ENCODE results near the gene TENM4.

The TENM4 gene

DNA sequence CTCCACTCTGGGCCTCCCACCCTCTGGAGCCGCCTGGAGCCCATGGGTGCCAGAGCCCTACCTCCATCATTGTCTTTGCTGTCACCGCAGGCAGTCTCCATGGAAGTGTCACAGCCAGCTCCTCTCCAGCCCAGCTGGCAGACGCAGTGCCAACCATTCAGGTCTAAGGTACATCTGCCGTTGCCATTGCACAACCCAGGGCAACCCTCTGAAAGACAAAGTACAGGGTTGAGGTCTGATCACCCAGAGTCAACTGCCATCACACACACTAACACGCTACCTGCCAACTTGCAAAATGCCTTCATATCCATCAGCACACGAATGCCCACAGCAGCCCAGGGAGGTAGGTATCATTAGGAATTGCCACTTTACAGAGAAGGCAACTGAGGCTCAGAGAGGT, 669.9 kb downstream of the TENM4 start:
- DNase-seq (ENCODE audit: low read depth in 2 of 2, low spot score in 1 of 2), result no peak

DNA sequence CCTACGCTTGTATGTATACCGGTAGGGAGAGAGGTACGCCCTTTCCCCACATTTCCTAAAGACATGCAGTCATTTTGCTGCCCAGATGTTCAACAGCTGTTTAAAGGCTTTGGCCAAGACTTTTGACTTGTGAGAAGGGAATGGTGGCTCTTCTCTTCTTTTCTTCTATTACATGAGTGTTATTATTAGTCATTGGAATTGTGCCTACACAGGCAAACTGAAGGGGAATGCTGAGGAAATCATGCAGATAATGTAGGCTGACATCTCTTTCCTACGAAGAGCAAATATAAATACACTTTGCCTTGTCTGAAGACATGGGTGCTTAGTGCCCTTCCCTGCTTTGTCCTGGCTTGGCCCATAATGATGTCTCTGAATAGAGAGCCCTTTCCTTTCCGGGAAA, 671.9 kb downstream of the TENM4 start:
- no peak for DNase-seq (ENCODE audit: low read depth in 2 of 2, low spot score in 1 of 2)

DNA sequence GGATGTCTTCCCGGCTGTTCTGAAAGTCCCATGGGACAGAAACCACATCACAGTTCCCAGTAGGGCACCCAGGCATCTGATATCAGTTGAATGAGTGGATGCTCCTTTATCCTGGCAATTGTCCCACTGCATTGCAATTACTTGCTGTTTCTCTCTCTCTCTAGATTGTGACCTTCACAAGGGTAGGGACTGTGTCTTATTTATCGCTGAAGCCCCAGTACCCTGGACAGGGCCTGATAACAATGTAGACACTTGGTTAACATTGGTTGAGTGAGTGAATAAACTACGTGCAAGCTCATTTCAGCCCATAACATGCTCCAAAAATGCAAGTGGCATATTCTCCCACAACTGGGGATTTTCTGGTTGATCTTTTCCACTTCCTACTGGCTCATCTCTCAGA, 672.5 kb downstream of the TENM4 start:
- no peak for DNase-seq (ENCODE audit: low read depth in 2 of 2, low spot score in 1 of 2)

DNA sequence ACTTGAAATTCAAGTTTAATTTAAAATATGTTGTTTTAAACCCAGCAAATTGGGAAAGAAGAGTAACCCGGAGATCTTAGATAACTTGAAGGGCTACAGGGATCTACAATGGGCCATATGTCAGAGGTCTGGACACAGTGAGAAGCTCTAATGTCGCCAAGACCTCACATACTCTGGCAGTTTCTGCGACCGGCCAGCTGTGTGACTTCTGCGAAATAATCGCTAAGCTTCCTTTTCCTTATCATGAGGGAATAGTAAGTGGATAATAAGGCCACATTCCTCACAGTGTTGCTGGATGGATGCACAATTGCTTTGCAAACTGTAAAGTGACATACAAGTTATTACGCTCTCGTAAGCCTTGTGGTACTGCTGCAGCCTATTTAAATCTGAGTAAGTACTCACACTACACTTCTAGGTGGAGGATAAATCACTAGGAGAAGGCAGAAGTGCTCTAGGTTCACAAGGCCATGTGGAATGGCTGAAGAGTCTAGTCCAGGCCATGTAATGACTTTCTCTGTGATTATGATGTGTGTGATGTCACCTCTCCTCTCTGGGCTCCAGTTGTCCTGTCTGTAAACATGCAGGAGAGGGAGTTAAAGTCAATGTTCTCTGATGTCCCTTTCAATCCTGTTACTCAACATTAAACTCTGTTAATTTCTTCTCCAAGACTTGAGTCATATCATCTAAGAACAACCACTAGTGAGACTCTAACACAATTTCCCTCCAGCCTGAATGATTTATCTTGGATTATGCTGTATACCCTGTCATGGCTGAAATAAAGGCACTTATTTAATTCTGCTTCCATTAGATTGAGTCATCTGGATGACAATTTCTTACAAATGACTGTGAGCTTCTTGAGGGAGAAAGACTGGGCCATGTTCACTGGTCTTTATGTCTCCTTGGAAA, 673.5 kb downstream of the TENM4 start:
- no peak for DNase-seq (ENCODE audit: low read depth in 2 of 2, low spot score in 1 of 2)

- no peak for DNase-seq (ENCODE audit: low read depth in 2 of 2, low spot score in 1 of 2)
These were observed 675.9 kb downstream of the TENM4 start for GRCh38 chr11:78764946-78765345.

DNA sequence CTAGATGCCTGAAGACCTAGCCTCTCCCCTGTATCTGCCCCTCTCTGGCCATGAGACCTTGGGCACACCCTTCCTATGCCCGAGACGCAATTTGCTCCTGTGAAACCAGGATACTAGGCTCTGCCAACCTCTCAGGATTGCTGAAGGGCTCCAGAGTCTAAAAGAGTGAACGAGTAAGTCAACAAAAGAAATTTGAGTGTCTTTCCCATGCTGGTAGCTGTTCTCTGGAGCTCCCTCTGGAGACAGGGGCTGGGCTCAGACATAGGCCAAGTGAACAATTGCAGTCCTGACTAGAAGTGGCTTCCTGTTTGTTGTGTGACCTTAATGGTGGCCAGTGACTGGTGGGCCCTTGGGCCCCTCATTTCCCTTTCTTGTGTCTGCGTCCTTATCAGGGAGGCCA, 677.2 kb downstream of the TENM4 start:
- DNase-seq (ENCODE audit: low read depth in 2 of 2, low spot score in 1 of 2), result no peak

- no peak for DNase-seq (ENCODE audit: low read depth in 2 of 2, low spot score in 1 of 2)
These were observed 678.7 kb downstream of the TENM4 start for GRCh38 chr11:78762105-78762504.

- no peak for DNase-seq (ENCODE audit: low read depth in 2 of 2, low spot score in 1 of 2)
These were observed 681.8 kb downstream of the TENM4 start for GRCh38 chr11:78759071-78759470.

DNA sequence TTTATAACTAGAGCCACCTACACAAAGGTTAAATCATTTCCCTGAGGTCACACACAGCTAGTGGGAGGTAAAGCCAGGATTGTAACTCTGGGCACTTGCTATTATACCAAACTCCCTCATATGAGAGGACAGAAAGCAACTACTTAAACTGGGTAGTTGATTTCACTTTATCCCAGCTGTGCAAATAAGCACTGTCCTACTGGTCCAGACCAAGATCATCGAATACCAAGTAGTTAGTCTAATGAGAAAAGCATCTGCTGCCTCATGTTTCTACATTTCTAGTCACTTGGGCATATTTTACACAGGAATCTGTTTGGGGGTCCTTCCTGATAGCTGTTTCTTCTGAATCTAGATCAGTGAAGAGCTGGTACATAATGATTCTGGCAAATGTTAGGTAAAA, 687.5 kb downstream of the TENM4 start:
- no peak for DNase-seq (ENCODE audit: low read depth in 2 of 2, low spot score in 1 of 2)

GRCh38 chr11:78752494-78752893, 688.3 kb downstream of the TENM4 start:
- DNase-seq (ENCODE audit: low read depth in 2 of 2, low spot score in 1 of 2), result no peak

DNA sequence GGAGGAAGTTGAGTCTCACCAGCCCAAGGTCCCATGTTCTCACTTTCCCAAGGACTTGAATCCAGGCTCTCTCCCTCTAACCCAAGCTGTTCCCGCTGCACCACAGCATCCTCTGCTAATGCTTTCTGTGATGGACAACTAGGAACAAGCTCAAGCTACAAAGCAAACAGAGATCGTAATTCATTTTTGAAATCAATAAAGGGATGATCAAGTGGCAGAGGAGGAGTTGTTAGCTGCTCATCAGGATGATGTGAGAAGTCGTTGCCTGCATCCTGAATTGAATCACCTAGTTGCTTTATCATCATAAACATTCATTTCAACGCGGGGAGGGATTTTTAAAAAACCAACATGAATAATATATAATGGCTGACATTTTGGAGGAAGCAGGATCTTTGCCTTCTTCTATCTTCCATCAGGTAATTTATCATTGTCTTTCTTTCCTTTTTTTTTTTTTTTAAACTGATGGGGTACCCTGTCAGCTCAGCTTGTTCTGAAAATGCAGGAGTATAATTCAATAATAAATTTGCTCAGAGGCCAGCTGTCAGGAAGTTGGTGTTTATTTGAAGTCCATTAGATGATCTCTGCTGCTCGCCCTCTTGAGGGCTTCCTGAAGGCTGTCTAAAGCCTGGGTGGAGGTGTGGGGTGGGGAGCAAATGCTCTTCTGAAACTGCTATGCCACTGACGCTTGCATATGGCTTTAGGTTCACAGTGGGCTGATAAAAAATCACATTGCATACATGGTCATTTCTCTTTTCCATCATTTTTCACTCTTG, 691.7 kb downstream of the TENM4 start:
- DNase-seq (ENCODE audit: low read depth in 2 of 2, low spot score in 1 of 2), result no peak

DNA sequence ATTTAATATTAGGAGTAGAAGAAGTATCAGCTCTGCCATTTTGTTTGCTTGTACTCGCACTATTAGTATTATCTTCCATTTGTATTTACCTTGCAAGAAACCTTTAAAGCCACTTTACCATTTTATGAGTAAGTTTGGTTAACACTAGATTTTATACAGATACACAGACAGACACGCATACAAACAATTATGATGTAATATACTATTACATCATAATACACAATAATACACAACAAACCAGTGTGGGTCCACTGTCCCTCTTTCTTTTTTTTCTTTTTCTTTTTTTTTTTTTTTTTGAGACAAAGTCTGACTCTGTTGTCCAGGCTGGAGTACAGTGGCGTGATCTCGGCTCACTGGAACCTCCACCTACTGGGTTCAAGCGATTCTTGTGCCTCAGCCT, 695.9 kb downstream of the TENM4 start:
- DNase-seq (ENCODE audit: low read depth in 2 of 2, low spot score in 1 of 2), result no peak

DNA sequence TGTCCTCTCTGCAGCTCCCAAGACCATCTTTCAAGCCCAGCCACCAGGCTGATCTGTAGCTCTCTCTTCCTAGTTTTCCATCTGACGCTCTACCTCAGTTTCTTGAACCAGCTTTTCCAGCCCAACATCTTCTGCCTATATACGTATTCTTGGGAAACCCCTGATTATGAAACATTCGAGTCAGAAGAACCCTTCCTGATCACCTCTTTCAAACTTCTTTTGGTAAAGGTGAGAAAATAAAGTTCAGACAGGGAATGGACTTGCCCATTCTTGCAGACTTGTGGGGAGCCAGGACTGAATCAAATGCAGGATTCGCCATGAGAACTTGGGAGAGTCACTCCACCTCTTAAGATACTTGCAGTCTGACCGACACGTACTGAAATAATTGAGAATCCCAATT, 696.6 kb downstream of the TENM4 start:
- no peak for DNase-seq (ENCODE audit: low read depth in 2 of 2, low spot score in 1 of 2)

DNA sequence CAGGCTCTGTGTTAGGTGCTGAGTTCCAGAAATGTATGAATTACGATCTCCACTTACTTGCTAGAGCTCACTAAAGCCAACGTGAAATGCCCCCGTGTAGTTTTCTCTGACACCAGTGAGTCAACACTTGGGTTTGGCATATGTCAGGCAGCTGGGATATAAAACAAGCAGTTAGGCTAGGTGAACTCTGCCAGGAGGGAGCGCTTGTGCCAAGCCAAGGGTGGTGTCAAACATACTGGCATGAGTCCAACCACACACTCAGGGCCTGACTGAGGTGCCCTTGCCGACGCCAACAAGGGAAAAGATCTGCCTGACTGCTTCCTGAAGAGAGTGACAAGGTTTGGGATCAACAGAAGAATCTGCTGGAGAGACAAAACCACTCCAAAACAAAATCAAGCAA, 698.4 kb downstream of the TENM4 start:
- DNase-seq (ENCODE audit: low read depth in 2 of 2, low spot score in 1 of 2), result no peak

GRCh38 chr11:78741741-78742140, 699.1 kb downstream of the TENM4 start:
- DNase-seq (ENCODE audit: low read depth in 2 of 2, low spot score in 1 of 2), result no peak

DNA sequence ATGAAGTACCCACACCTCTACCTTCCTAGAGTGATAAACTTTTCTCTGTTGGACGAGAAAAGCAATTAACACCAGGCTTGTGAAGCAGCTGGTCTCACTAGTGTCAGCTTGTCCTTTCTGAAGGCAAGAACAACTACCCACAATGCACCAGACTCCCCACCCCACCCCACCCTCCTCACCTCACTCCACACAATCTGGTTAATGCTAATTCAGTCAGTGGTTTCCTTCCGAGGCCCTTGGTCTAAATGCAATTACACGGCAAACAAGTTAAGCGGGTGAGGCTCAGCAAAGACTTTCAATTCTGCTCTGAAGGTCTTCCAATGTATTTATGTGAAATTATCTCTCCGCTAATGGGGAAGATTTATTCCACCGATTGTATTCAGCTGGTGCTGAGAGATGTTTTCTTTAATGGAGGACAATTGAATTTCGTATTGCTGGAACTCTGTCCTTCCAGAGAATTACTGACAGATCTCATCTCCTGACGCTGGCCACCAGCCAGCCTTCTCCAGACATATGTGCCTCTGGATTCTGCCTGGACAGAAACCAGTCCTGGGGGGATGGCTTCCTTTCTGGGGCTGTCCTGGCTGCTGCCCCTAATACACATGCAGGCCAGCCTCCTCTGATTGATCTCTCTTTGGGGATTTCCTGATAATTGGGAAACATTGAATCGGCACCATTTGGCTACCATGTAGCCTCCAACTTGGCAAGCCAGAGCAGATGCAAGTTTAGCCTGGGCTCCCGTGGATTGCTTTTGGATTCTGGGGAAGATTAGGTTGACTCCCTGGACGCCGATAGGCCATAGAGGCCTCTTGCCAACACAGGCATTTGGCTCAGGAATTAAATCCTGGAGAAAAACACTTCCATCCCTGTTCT, 700.4 kb downstream of the TENM4 start:
- no peak for DNase-seq (ENCODE audit: low read depth in 2 of 2, low spot score in 1 of 2)

DNA sequence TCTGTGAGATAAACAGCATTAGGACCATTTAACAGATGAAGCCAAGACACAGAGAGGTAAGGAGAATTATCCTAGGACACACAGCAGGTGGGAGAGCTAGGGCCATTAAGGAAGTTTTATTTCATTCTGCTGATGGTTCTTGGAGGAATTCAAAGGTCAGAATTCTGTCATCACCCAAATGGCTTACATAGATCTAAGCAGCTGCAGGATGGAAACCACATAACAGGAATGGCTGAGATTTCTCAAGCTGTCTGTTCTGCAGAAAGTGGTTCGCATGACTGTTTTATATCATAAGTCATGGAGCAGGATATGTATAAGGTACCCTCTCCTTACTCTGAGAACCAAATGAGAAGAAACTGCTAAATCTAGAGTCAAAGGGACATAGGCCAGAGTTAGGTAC, 702.9 kb downstream of the TENM4 start:
- no peak for DNase-seq (ENCODE audit: low read depth in 2 of 2, low spot score in 1 of 2)

DNA sequence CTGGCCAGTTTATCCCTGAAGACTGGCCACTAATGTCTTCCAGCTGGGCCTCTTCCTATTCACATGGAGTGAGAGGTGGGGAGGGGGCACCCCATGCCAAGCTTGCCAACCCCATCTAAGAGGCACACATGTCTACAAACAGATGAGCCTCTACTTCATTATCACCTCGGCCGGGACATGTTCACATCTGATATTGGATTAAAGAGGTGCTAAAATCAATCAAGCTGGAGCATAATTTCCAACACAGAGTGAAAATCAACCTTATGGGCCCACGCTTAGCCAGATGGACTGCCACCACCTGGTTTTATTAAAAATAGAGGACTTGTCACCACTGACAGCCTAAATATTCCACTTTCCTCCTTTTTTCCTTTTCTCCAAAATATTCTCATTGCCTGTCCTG, 703.5 kb downstream of the TENM4 start:
- DNase-seq (ENCODE audit: low read depth in 2 of 2, low spot score in 1 of 2), result no peak

DNA sequence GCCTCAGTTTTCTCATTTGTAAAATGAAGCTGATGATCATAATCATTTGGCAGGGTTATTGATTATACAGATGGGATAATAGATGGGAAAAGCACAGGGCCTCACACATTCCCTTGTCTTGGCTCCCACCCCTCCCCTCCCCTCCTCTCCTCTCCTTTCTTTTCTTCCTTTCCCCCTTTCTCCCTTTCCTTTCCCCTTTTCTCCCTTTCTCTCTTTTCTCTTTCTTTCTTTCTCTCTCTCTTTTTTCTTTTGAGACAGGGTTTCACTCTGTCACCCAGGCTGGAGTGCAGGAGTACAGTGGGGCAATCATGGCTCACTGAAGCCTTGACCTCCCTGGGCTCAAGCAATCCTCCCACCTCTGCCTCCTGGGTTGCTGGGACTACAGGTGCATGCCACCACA, 705.1 kb downstream of the TENM4 start:
- DNase-seq (ENCODE audit: low read depth in 2 of 2, low spot score in 1 of 2), result no peak

- DNase-seq (ENCODE audit: low read depth in 2 of 2, low spot score in 1 of 2), result no peak
These were observed 707.8 kb downstream of the TENM4 start for GRCh38 chr11:78733031-78733430.

DNA sequence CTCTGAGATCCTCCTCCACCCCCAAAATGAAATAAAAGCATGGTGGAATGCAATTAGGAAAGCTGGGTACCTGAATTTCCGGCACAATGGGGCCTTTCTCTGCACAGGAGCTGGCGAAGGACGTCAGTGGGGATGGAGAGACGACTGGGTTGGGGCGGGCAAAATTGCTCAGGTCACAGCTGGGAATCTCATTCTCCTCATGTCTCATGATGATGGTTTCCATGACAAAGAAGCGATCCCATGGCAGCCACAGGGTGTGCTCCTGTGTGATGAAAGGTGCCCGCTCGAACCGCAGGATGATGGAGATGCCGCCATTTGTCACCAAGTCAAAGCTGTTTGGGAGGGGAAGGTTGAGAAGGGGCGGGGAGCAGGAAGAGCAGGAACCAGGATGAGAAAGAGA, 708.6 kb downstream of the TENM4 start:
- no peak for DNase-seq (ENCODE audit: low read depth in 2 of 2, low spot score in 1 of 2)

DNA sequence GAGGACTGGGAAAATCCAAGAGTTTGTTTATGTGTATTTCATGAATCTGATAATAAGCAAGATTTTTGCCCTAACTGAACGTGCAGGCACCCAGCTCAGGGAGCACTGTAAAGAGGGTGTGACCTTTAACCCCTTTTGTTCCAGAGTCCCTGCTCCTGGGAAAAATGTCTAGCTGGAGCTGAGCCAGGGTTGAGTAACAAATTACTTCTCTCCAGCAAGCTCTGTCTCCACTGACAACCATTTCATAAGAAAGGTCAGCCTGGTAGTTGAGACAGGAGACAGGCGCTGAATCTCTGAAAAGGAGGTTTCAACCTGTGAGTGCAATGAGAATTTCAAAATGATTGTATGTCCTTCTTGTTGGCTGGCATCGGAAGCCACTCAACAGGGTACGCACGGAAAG, 709.8 kb downstream of the TENM4 start:
- DNase-seq (ENCODE audit: low read depth in 2 of 2, low spot score in 1 of 2), result no peak

All from stimulated activated CD8-positive, alpha-beta memory T cell treated with anti-CD3 and anti-CD28 coated beads, Interleukin-4, amount 100 ng/mL, for 1 hour (primary cell).